BE2C (cell line): Measurements from ENCODE around the gene TP53I11.

Experiments
- DNase-seq: peaks from one replicate; pipeline ENCODE4 v3.0.0-alpha.2; 2020
- H3K27me3 ChIP-seq: fragments of 250-450 bp; sonication (Bioruptor Pico); 2 replicates; pipeline ENCODE4 v1.5.1; 2020; ENCODE audit warnings: mild to moderate bottlenecking
- H3K36me3 ChIP-seq: fragments of 250-450 bp; sonication (Bioruptor Pico); 2 replicates; pipeline ENCODE4 v1.5.1; 2020; ENCODE audit warnings: mild to moderate bottlenecking
- H3K4me1 ChIP-seq: fragments of 250-450 bp; sonication (Bioruptor Pico); 2 replicates; pipeline ENCODE4 v1.5.1; 2020
- H3K4me3 ChIP-seq: 2 replicates; pipeline ENCODE4 v1.5.1; 2011; ENCODE audit warnings: low read depth, low read length
- H3K9me3 ChIP-seq: fragments of 250-450 bp; sonication (Bioruptor Pico); 2 replicates; pipeline ENCODE4 v1.5.1; 2020
- CTCF ChIP-seq: IDR thresholded peaks from 2 replicates; pipeline ENCODE4 v1.5.1; 2012; ENCODE audit warnings: mild to moderate bottlenecking, low read depth, low read length

Gene TP53I11

GRCh38 chr11:44901120-44901633 is 49.5 kb downstream of the TP53I11 start:
- no peak overlapping the region for H3K4me3 ChIP-seq
- no peaks in the 10 kb centered on the region for H3K4me1 ChIP-seq
- H3K9me3 ChIP-seq: no peaks in the 10 kb centered on the region
- H3K27me3 ChIP-seq: no peaks in the 10 kb centered on the region
- no peak for TF ChIP-seq CTCF
- no peaks in the 10 kb centered on the region for H3K36me3 ChIP-seq
- DNase-seq: no peak

- Histone ChIP-seq H3K36me3 (no peaks in the 10 kb centered on the region), H3K4me3 (no peak overlapping the region), H3K27me3 (no peaks in the 10 kb centered on the region), H3K4me1 (no peaks in the 10 kb centered on the region), H3K9me3 (no peaks in the 10 kb centered on the region)
- DNase-seq: peak; percentile 52
- TF ChIP-seq CTCF: no peak
These were observed 50.7 kb downstream of the TP53I11 start for GRCh38 chr11:44899959-44900358.

- no peaks in the 10 kb centered on the region for H3K27me3 ChIP-seq
- peak; percentile 86 for DNase-seq
- no peak overlapping the region for H3K4me3 ChIP-seq
- H3K36me3 ChIP-seq: no peaks in the 10 kb centered on the region
- no peaks in the 10 kb centered on the region for H3K9me3 ChIP-seq
- peak; percentile 79 for TF ChIP-seq CTCF
- H3K4me1 ChIP-seq: peaks cover 18% of the 10 kb centered on the region
These were observed 56.7 kb downstream of the TP53I11 start for GRCh38 chr11:44893846-44894617.

GRCh38 chr11:44893308-44893822 is 57.3 kb downstream of the TP53I11 start:
- DNase-seq: peak; percentile 74
- H3K36me3 ChIP-seq: no peaks in the 10 kb centered on the region
- no peaks in the 10 kb centered on the region for H3K27me3 ChIP-seq
- H3K4me3 ChIP-seq: no peak overlapping the region
- H3K9me3 ChIP-seq: no peaks in the 10 kb centered on the region
- peaks cover 18% of the 10 kb centered on the region for H3K4me1 ChIP-seq
- no peak for TF ChIP-seq CTCF

GRCh38 chr11:44892843-44893242 is 57.8 kb downstream of the TP53I11 start:
- no peaks in the 10 kb centered on the region for H3K27me3 ChIP-seq
- DNase-seq: no peak
- no peaks in the 10 kb centered on the region for H3K9me3 ChIP-seq
- H3K36me3 ChIP-seq: no peaks in the 10 kb centered on the region
- H3K4me1 ChIP-seq: peaks cover 18% of the 10 kb centered on the region
- no peak overlapping the region for H3K4me3 ChIP-seq
- TF ChIP-seq CTCF: no peak

- H3K4me3 ChIP-seq: no peak overlapping the region
- DNase-seq: no peak
- H3K27me3 ChIP-seq: no peaks in the 10 kb centered on the region
- TF ChIP-seq CTCF: no peak
- H3K4me1 ChIP-seq: peaks cover 24% of the 10 kb centered on the region
- no peaks in the 10 kb centered on the region for H3K36me3 ChIP-seq
- no peaks in the 10 kb centered on the region for H3K9me3 ChIP-seq
These were observed 61.4 kb downstream of the TP53I11 start for GRCh38 chr11:44889266-44889665.
